Astrocyte of the spinal cord (primary cell): ENCODE results near the gene ENTHD1.

Source experiments
- DNase-seq: peaks from one replicate; pipeline ENCODE4 v3.0.0; 2011; ENCODE audit warnings: low read depth, low spot score
- H3K4me3 ChIP-seq: 2 replicates; pipeline ENCODE4 v1.5.1; 2011; ENCODE audit warnings: low read depth, mild to moderate bottlenecking, low read length, moderate library complexity
- CTCF ChIP-seq: IDR thresholded peaks from 2 replicates; pipeline ENCODE4 v1.5.1; 2012; ENCODE audit warnings: low read depth, mild to moderate bottlenecking, low read length, inconsistent platforms
- in situ Hi-C: cut with HindIII; loops from 2 replicates; pipeline ENCODE4 v1.10.0; 2017; ENCODE audit warnings: low sequenced_read_pairs

ENTHD1 gene

GRCh38 chr22:39893526-39893925 lies at the start of gene ENTHD1:
TSS of gene ENTHD1 (minus strand) at chr22:39893760. CDS start at chr22:39887748, 6,012 bp downstream.
- no peak for TF ChIP-seq CTCF
- no peak within 1 kb of the TSS for H3K4me3 ChIP-seq
- DNase-seq, result no peak
- in situ Hi-C loops, result no loop called here

- in situ Hi-C loops, result no loop called here
- DNase-seq, result no peak
- no peak for TF ChIP-seq CTCF
- H3K4me3 ChIP-seq, result no peak overlapping the region
Observed at GRCh38 chr22:39943337-39943736, 49.8 kb upstream of the ENTHD1 start.

- TF ChIP-seq CTCF, result no peak
- in situ Hi-C loops, result no loop called here
- DNase-seq, result no peak
- H3K4me3 ChIP-seq, result no peak overlapping the region
Observed at GRCh38 chr22:39942439-39943230, 49.1 kb upstream of the ENTHD1 start.

GRCh38 chr22:39941601-39942000 lies 48.0 kb upstream of the ENTHD1 start:
- no peak for DNase-seq
- in situ Hi-C loops, result no loop called here
- no peak for TF ChIP-seq CTCF
- no peak overlapping the region for H3K4me3 ChIP-seq

- in situ Hi-C loops, result no loop called here
- no peak for DNase-seq
- no peak overlapping the region for H3K4me3 ChIP-seq
- TF ChIP-seq CTCF, result no peak
Observed at GRCh38 chr22:39940757-39941305, 47.3 kb upstream of the ENTHD1 start.

GRCh38 chr22:39939830-39940229 lies 46.3 kb upstream of the ENTHD1 start:
- no peak for TF ChIP-seq CTCF
- no peak overlapping the region for H3K4me3 ChIP-seq
- in situ Hi-C loops, result no loop called here
- no peak for DNase-seq
